Loucy (cell line): ENCODE results near the gene PEAR1.

Experiments used
- H2AFZ ChIP-seq: fragments of 200-600 bp; sonication (generic); 2 replicates; pipeline ENCODE4 v1.6.0; 2016; ENCODE audit warnings: antibody characterized with exemption, mild to moderate bottlenecking, low read length, moderate library complexity
- H3F3A ChIP-seq: fragments of 200-600 bp; 2 replicates; pipeline ENCODE4 v1.6.0; 2016; ENCODE audit warnings: antibody characterized with exemption, low read depth, mild to moderate bottlenecking
- H3K27me3 ChIP-seq: fragments of 200-600 bp; sonication (generic); 2 replicates; pipeline ENCODE4 v1.6.1; 2014; ENCODE audit warnings: low read length, mild to moderate bottlenecking; ENCODE audit not compliant: insufficient read depth, poor library complexity, severe bottlenecking
- H3K36me3 ChIP-seq: fragments of 200-600 bp; sonication (generic); 2 replicates; pipeline ENCODE4 v1.6.1; 2016; ENCODE audit warnings: low read length; ENCODE audit not compliant: insufficient read depth
- H3K4me1 ChIP-seq: fragments of 200-600 bp; sonication (generic); 2 replicates; pipeline ENCODE4 v1.5.1; 2014; ENCODE audit warnings: low read length, mild to moderate bottlenecking; ENCODE audit not compliant: insufficient read depth, poor library complexity, severe bottlenecking
- H3K4me2 ChIP-seq: fragments of 200-600 bp; sonication (generic); 2 replicates; pipeline ENCODE4 v1.6.0; 2014; ENCODE audit warnings: antibody characterized with exemption, low read length, low read depth, mild to moderate bottlenecking; ENCODE audit not compliant: poor library complexity, severe bottlenecking
- H3K4me3 ChIP-seq: fragments of 200-600 bp; sonication (generic); 2 replicates; pipeline ENCODE4 v1.5.1; 2014; ENCODE audit warnings: low read length, mild to moderate bottlenecking, mixed read lengths; ENCODE audit not compliant: poor library complexity, severe bottlenecking
- H3K79me2 ChIP-seq: fragments of 200-600 bp; sonication (generic); 2 replicates; pipeline ENCODE4 v1.6.1; 2014; ENCODE audit warnings: low read length; ENCODE audit not compliant: insufficient read depth
- H3K9ac ChIP-seq: fragments of 200-600 bp; sonication (generic); 2 replicates; pipeline ENCODE4 v1.6.0; 2014; ENCODE audit warnings: mild to moderate bottlenecking, low read depth, low read length, moderate library complexity; ENCODE audit not compliant: poor library complexity, severe bottlenecking
- H3K9me2 ChIP-seq: fragments of 200-600 bp; sonication (generic); replicated peaks from 2 replicates; pipeline ENCODE4 v1.6.1; 2016; ENCODE audit warnings: low read depth, low read length, mixed read lengths
- H3K9me3 ChIP-seq: fragments of 200-600 bp; sonication (generic); 2 replicates; pipeline ENCODE4 v1.6.1; 2014; ENCODE audit warnings: mild to moderate bottlenecking, antibody characterized with exemption, low read length, low read depth; ENCODE audit not compliant: insufficient read depth
- H4K20me1 ChIP-seq: fragments of 200-600 bp; sonication (generic); 2 replicates; pipeline ENCODE4 v1.6.0; 2014; ENCODE audit warnings: antibody characterized with exemption, low read length, mild to moderate bottlenecking; ENCODE audit not compliant: insufficient read depth, poor library complexity, severe bottlenecking
- EZH2phosphoT487 ChIP-seq: fragments of 200-600 bp; IDR thresholded peaks from 2 replicates; pipeline ENCODE4 v1.6.1; 2018; ENCODE audit warnings: antibody characterized with exemption, mild to moderate bottlenecking, moderate library complexity, borderline replicate concordance
- TF ChIP-seq, protein P1 (sequence below): fragments of 200-600 bp; sonication (generic); conservative IDR thresholded peaks from 2 replicates; pipeline ENCODE4 v1.5.1; 2014; ENCODE audit warnings: mild to moderate bottlenecking, antibody characterized with exemption, low read length

PEAR1 gene

DNA sequence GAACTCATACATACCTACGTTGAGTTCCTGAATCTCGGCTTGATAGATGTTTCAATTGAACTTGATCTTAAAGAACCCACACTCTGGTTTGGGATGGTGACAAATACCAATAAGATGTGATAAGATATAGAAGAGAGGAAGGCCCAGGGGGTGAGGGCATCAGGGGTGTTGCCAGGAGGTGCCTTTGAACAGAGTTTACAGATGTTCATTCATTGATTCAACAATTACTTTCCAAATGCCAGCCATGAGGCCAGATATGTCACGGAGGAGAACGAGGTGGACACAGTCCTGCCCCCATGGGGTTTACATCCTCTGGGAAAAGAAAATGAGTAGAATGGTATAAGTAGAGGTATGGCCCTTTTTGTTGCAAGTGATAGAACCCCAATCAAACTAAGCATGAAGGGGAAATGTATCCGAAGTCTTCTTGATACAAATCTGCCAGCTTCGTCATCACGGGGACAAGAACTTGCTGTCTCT is 27.6 kb downstream of the PEAR1 start:
- H2AFZ ChIP-seq = no peak overlapping the region
- H3K9ac ChIP-seq = no peak overlapping the region
- no peak overlapping the region for H3K4me2 ChIP-seq
- H3K4me1 ChIP-seq = peaks cover 8% of the 10 kb centered on the region
- TF ChIP-seq, protein P1, sequence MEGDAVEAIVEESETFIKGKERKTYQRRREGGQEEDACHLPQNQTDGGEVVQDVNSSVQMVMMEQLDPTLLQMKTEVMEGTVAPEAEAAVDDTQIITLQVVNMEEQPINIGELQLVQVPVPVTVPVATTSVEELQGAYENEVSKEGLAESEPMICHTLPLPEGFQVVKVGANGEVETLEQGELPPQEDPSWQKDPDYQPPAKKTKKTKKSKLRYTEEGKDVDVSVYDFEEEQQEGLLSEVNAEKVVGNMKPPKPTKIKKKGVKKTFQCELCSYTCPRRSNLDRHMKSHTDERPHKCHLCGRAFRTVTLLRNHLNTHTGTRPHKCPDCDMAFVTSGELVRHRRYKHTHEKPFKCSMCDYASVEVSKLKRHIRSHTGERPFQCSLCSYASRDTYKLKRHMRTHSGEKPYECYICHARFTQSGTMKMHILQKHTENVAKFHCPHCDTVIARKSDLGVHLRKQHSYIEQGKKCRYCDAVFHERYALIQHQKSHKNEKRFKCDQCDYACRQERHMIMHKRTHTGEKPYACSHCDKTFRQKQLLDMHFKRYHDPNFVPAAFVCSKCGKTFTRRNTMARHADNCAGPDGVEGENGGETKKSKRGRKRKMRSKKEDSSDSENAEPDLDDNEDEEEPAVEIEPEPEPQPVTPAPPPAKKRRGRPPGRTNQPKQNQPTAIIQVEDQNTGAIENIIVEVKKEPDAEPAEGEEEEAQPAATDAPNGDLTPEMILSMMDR = no peak
- TF ChIP-seq EZH2phosphoT487 = no peak
- no peaks in the 10 kb centered on the region for H4K20me1 ChIP-seq
- H3F3A ChIP-seq = no peaks in the 10 kb centered on the region
- no peaks in the 10 kb centered on the region for H3K9me2 ChIP-seq
- no peaks in the 10 kb centered on the region for H3K9me3 ChIP-seq
- no peak overlapping the region for H3K4me3 ChIP-seq
- H3K79me2 ChIP-seq = no peaks in the 10 kb centered on the region
- peaks cover 26% of the 10 kb centered on the region for H3K27me3 ChIP-seq
- no peaks in the 10 kb centered on the region for H3K36me3 ChIP-seq

DNA sequence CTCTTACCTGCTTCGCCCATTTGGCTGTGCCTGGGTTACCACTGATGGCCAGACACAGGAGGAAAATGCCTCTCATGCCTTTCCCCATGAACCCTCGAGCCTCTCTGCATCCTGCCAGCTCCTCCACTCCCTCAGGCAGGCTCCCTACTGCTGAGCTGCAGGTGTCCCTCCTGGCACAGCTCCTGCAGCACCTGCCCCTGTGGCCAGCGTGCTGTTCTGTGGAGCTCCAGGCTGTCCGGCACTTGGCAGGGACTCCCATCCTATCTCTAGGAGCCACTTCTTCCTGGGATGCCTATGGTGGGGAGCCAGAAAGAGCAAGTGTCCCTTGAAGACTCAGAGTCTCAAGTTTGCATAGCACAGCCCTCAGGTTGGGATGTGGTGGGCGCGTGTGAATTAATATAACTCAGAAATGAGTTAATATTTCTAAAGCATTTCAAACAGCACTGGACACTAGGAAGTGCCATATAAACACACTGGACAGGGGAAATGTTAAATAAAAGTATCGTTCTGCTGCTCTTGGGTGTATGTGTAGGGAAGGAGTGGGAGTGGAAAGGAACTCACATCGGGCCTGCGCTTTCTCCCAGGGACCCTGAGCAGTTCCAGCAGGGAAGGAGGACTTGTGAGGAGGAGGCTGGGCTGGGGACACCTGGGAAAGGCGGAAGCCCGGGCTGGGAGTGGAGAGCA is 29.6 kb downstream of the PEAR1 start:
- Histone ChIP-seq H3K79me2 (no peaks in the 10 kb centered on the region), H3K4me2 (no peak overlapping the region), H3K9me3 (no peaks in the 10 kb centered on the region), H2AFZ (no peak overlapping the region), H3F3A (no peaks in the 10 kb centered on the region), H3K9ac (no peak overlapping the region), H3K27me3 (peaks cover 31% of the 10 kb centered on the region), H3K4me1 (peaks cover 9% of the 10 kb centered on the region), H3K36me3 (no peaks in the 10 kb centered on the region), H3K9me2 (no peaks in the 10 kb centered on the region), H3K4me3 (no peak overlapping the region), H4K20me1 (no peaks in the 10 kb centered on the region)
- TF ChIP-seq EZH2phosphoT487 = no peak
- TF ChIP-seq, protein P1 = no peak

- Histone ChIP-seq H4K20me1 (no peaks in the 10 kb centered on the region), H3K4me2 (no peak overlapping the region), H3K36me3 (no peaks in the 10 kb centered on the region), H3K4me1 (peaks cover 9% of the 10 kb centered on the region), H3K9ac (no peak overlapping the region), H3K79me2 (no peaks in the 10 kb centered on the region), H3F3A (no peaks in the 10 kb centered on the region), H3K27me3 (peaks cover 31% of the 10 kb centered on the region), H3K4me3 (no peak overlapping the region), H2AFZ (no peak overlapping the region), H3K9me2 (no peaks in the 10 kb centered on the region), H3K9me3 (no peaks in the 10 kb centered on the region)
- TF ChIP-seq EZH2phosphoT487 = no peak
- TF ChIP-seq, protein P1 = no peak
Measured at GRCh38 chr1:156923670-156924477, 30.4 kb downstream of the PEAR1 start.
